HepG2 (cell line): Measurements from ENCODE around the gene SERPINA3. TPM values are rescaled to one million over a fixed set of nuclear protein-coding genes. Genes with fewer than 3 reads are reported as not detected.

Experiments used
- GATA4 ChIP-seq: sonication (generic); IDR thresholded peaks from 2 replicates; pipeline ENCODE4 v1.6.1; 2016; ENCODE audit warnings: antibody characterized with exemption, low read depth, borderline replicate concordance
- HMG20B ChIP-seq: conservative IDR thresholded peaks from 2 replicates; pipeline ENCODE4 v1.6.1; 2016; ENCODE audit warnings: missing genetic modification reagents, missing compliant biosample characterization
- HNF4G ChIP-seq, 2 experiments: sonication (generic) in 1 of 2; formaldehyde crosslinking in 1 of 2; IDR thresholded peaks; 2 replicates each; pipeline versions ENCODE4 v1.4.0 to v1.6.1; 2011 to 2020; ENCODE audit warnings: borderline replicate concordance in 2 of 2, low read depth in 2 of 2, mild to moderate bottlenecking in 2 of 2, low read length in 1 of 2, missing genetic modification reagents in 1 of 2, moderate library complexity in 1 of 2
- KAT2B ChIP-seq: fragments of 150-350 bp; IDR thresholded peaks from 2 replicates; pipeline ENCODE4 v1.6.1; 2014; ENCODE audit warnings: low read depth, low read length, borderline replicate concordance
- MBNL3 ChIP-seq: fragments of 250-450 bp; sonication (Bioruptor Pico); conservative IDR thresholded peaks from 2 replicates; pipeline ENCODE4 v1.8.0; 2022; ENCODE audit warnings: mild to moderate bottlenecking, inconsistent platforms
- MED1 ChIP-seq: sonication (generic); formaldehyde crosslinking; IDR thresholded peaks from 2 replicates; pipeline ENCODE4 v1.4.0; 2020; ENCODE audit warnings: missing genetic modification reagents
- NCOA5 ChIP-seq: sonication (generic); formaldehyde crosslinking; IDR thresholded peaks from 2 replicates; pipeline ENCODE4 v1.4.0; 2020; ENCODE audit warnings: missing genetic modification reagents
- NKX3-1 ChIP-seq: sonication (generic); formaldehyde crosslinking; IDR thresholded peaks from 2 replicates; pipeline ENCODE4 v1.5.0; 2020; ENCODE audit warnings: missing genetic modification reagents
- SKIL ChIP-seq: sonication (generic); formaldehyde crosslinking; IDR thresholded peaks from 2 replicates; pipeline ENCODE4 v1.8.0; 2022; ENCODE audit warnings: missing genetic modification reagents, mild to moderate bottlenecking, moderate library complexity, borderline replicate concordance
- SNAPC5 ChIP-seq: sonication (generic); formaldehyde crosslinking; IDR thresholded peaks from 2 replicates; pipeline ENCODE4 v1.8.1; 2023; ENCODE audit warnings: mild to moderate bottlenecking, missing genetic modification reagents, borderline replicate concordance
- SP2 ChIP-seq: sonication (generic); formaldehyde crosslinking; IDR thresholded peaks from 2 replicates; pipeline ENCODE4 v1.5.1; 2020; ENCODE audit warnings: mild to moderate bottlenecking, missing genetic modification reagents
- TBL1XR1 ChIP-seq: fragments of 150-350 bp; IDR thresholded peaks from 2 replicates; pipeline ENCODE4 v1.6.1; 2014; ENCODE audit warnings: borderline replicate concordance, low read length; ENCODE audit not compliant: partially characterized antibody
- ZNF296 ChIP-seq: sonication (generic); formaldehyde crosslinking; conservative IDR thresholded peaks from 2 replicates; pipeline ENCODE4 v1.5.0; 2020; ENCODE audit warnings: mild to moderate bottlenecking, missing genetic modification reagents
- ZNF3 ChIP-seq: IDR thresholded peaks from 2 replicates; pipeline ENCODE4 v1.7.0; 2017; ENCODE audit warnings: inconsistent platforms
- ZNF331 ChIP-seq: sonication (generic); formaldehyde crosslinking; IDR thresholded peaks from 2 replicates; pipeline ENCODE4 v1.4.0; 2020; ENCODE audit warnings: missing genetic modification reagents
- ZNF589 ChIP-seq: sonication (generic); formaldehyde crosslinking; conservative IDR thresholded peaks from 2 replicates; pipeline ENCODE4 v1.8.0; 2022; ENCODE audit warnings: mild to moderate bottlenecking, moderate library complexity, missing genetic modification reagents
- ZNF672 ChIP-seq: sonication (generic); formaldehyde crosslinking; IDR thresholded peaks from 2 replicates; pipeline ENCODE4 v1.8.1; 2022; ENCODE audit warnings: missing genetic modification reagents
- ZNF7 ChIP-seq: IDR thresholded peaks from 2 replicates; pipeline ENCODE4 v1.6.1; 2016; ENCODE audit warnings: missing biosample characterization, missing genetic modification reagents
- polyA plus RNA-seq, 8 experiments: library from polyadenylated mRNA; depleted of rRNA in 3 of 8; stranded (reverse) in 7 of 8; unstranded in 1 of 8; fragments of >200 nt; fragmentation: Illumina TruSeq in 4 of 8; extraction: Trizol in 4 of 8; gene quantifications; 2 replicates each; pipeline versions ENCODE4 v1.2.1 to v1.2.3, GENCODE V29; 2011 to 2016; ENCODE audit warnings: low read depth in 4 of 8, missing spikeins in 1 of 8, mixed read lengths in 1 of 8; ENCODE audit not compliant: insufficient read depth in 1 of 8
- total RNA-seq, 5 experiments: library from RNA; depleted of rRNA; stranded (reverse); fragments of >200 nt; fragmentation: Illumina TruSeq; extraction: Trizol; gene quantifications; 2 replicates each; pipeline ENCODE4 v1.2.3, GENCODE V29; 2016; ENCODE audit warnings: low read depth in 1 of 5
- TF ChIP-seq, protein P1 (sequence below): sonication (generic); formaldehyde crosslinking; IDR thresholded peaks from 2 replicates; pipeline ENCODE4 v1.5.0; 2020; ENCODE audit warnings: missing genetic modification reagents, mild to moderate bottlenecking, borderline replicate concordance
- TF ChIP-seq, protein P2 (sequence below): sonication (generic); formaldehyde crosslinking; IDR thresholded peaks from 2 replicates; pipeline ENCODE4 v1.4.0; 2020; ENCODE audit warnings: missing genetic modification reagents
- TF ChIP-seq, protein P3 (sequence below): sonication (generic); formaldehyde crosslinking; IDR thresholded peaks from 2 replicates; pipeline ENCODE4 v1.5.0; 2020; ENCODE audit warnings: mild to moderate bottlenecking, missing genetic modification reagents

Gene SERPINA3
- total and polyA plus RNA-seq, 2 of the 13 experiments (the other 11 are each of a cell fraction or from before 2014, with no cell fraction given) = 825 to 2,200 TPM

GRCh38 chr14:94636744-94637412 lies 24.7 kb downstream of the SERPINA3 start (continued):
- TF ChIP-seq SKIL (peak; percentile 71; the same call in 1 of the 2 replicates), NCOA5 (CRISPR knock-in tag) (no peak), MED1 (CRISPR knock-in tag) (peak; percentile 91), SNAPC5 (CRISPR knock-in tag) (no peak), ZNF3 (CRISPR knock-in tag) (no peak), NKX3-1 (peak; percentile 81; the same call in 1 of the 2 replicates), ZNF672 (no peak), KAT2B (peak; percentile 17; the same call in 1 of the 2 replicates), TBL1XR1 (peak; percentile 19), ZNF7 (CRISPR knock-in tag) (no peak), HMG20B (CRISPR knock-in tag) (peak; percentile 60), GATA4 (peak; percentile 99), ZNF589 (no peak), HNF4G (IDR thresholded peaks at IDR 0.05; ENCODE audit: borderline replicate concordance, low read depth, low read length) (peak; percentile 60), HNF4G (CRISPR knock-in tag; IDR thresholded peaks at IDR 0.05; ENCODE audit: borderline replicate concordance, low read depth) (no peak), ZNF296 (CRISPR knock-in tag) (no peak), MBNL3 (CRISPR knock-in tag) (no peak), SP2 (no peak), ZNF331 (CRISPR knock-in tag) (no peak; the same call in 1 of the 2 replicates)
- TF ChIP-seq, protein P1, sequence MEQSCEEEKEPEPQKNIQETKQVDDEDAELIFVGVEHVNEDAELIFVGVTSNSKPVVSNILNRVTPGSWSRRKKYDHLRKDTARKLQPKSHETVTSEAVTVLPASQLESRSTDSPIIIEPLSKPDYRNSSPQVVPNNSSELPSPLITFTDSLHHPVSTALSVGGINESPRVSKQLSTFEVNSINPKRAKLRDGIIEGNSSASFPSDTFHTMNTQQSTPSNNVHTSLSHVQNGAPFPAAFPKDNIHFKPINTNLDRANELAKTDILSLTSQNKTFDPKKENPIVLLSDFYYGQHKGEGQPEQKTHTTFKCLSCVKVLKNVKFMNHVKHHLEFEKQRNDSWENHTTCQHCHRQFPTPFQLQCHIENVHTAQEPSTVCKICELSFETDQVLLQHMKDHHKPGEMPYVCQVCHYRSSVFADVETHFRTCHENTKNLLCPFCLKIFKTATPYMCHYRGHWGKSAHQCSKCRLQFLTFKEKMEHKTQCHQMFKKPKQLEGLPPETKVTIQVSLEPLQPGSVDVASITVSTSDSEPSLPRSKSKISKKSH (CRISPR knock-in tag) = no peak
- TF ChIP-seq, protein P2, sequence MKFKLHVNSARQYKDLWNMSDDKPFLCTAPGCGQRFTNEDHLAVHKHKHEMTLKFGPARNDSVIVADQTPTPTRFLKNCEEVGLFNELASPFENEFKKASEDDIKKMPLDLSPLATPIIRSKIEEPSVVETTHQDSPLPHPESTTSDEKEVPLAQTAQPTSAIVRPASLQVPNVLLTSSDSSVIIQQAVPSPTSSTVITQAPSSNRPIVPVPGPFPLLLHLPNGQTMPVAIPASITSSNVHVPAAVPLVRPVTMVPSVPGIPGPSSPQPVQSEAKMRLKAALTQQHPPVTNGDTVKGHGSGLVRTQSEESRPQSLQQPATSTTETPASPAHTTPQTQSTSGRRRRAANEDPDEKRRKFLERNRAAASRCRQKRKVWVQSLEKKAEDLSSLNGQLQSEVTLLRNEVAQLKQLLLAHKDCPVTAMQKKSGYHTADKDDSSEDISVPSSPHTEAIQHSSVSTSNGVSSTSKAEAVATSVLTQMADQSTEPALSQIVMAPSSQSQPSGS = peak; percentile 76; the same call in 1 of the 2 replicates
- TF ChIP-seq, protein P3, sequence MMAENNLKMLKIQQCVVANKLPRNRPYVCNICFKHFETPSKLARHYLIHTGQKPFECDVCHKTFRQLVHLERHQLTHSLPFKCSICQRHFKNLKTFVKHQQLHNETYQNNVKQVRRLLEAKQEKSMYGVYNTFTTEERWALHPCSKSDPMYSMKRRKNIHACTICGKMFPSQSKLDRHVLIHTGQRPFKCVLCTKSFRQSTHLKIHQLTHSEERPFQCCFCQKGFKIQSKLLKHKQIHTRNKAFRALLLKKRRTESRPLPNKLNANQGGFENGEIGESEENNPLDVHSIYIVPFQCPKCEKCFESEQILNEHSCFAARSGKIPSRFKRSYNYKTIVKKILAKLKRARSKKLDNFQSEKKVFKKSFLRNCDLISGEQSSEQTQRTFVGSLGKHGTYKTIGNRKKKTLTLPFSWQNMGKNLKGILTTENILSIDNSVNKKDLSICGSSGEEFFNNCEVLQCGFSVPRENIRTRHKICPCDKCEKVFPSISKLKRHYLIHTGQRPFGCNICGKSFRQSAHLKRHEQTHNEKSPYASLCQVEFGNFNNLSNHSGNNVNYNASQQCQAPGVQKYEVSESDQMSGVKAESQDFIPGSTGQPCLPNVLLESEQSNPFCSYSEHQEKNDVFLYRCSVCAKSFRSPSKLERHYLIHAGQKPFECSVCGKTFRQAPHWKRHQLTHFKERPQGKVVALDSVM = no peak
